ENCODE measurements around the gene CCDC178. TPM values are rescaled to one million over a fixed set of nuclear protein-coding genes. Genes with fewer than 3 reads are reported as not detected.

CCDC178 gene
- total RNA-seq, 1 experiment from 2014 or later: not detected

GRCh38 chr18:33097126-33097525 is 343.4 kb downstream of the CCDC178 start (continued):
- no peak for TF ChIP-seq MAX (IDR thresholded peaks at IDR 0.05)
- TF ChIP-seq SP1 (IDR thresholded peaks at IDR 0.05; ENCODE audit: low read depth): no peak
- no peak for TF ChIP-seq ZFX (IDR thresholded peaks at IDR 0.05)
- TF ChIP-seq ZNF274 (IDR thresholded peaks at IDR 0.05; ENCODE audit: low read depth, low read length): no peak
- TF ChIP-seq TCF7L2 (IDR thresholded peaks at IDR 0.05; ENCODE audit: borderline replicate concordance, extremely low read depth, insufficient read depth, insufficient read length): no peak

GRCh38 chr18:33090461-33090860 is 350.1 kb downstream of the CCDC178 start:
- no peak overlapping the region for H3K27ac ChIP-seq (ENCODE audit: low read depth, low read length)
- no peak for ATAC-seq
- H3K4me3 ChIP-seq (replicated peaks in 1 of 2; ENCODE audit: low read depth in 1 of 2, low read length in 2 of 2): no peak overlapping the region
- no peaks in the 10 kb centered on the region for H3K36me3 ChIP-seq (ENCODE audit: control insufficient read depth in 1 of 2, insufficient read depth in 2 of 2, low read length in 2 of 2)
- H3K9me3 ChIP-seq (ENCODE audit: control insufficient read depth in 1 of 2, insufficient read depth in 1 of 2, low read depth in 1 of 2, low read length in 2 of 2): peaks cover 0 to 10% of the 10 kb centered on the region in 2 experiments; a peak in 1 of 4 replicates
- no peaks in the 10 kb centered on the region for H3K9me2 ChIP-seq (ENCODE audit: insufficient read depth)
- no peak overlapping the region for H3K4me2 ChIP-seq (ENCODE audit: low read length)
- POLR2A ChIA-PET: no interaction called here
- intact Hi-C loops (cut with micrococcal nuclease): no loop called here
- no peak overlapping the region for H3K9ac ChIP-seq (ENCODE audit: low read length)
- BruUV-seq (replicated peaks): no TSS peak
- no peaks in the 10 kb centered on the region for H3K79me2 ChIP-seq (ENCODE audit: insufficient read depth, low read length)
- CTCF ChIA-PET: no interaction called here
- H4K20me1 ChIP-seq (ENCODE audit: insufficient read depth): no peaks in the 10 kb centered on the region
- TF ChIP-seq EZH2phosphoT487 (IDR thresholded peaks at IDR 0.05; ENCODE audit: borderline replicate concordance) (no peak), RAD21 (IDR thresholded peaks at IDR 0.05; ENCODE audit: low read depth) (no peak), SRF (IDR thresholded peaks at IDR 0.05; ENCODE audit: low read depth) (no peak), POLR2AphosphoS5 (IDR thresholded peaks at IDR 0.05; ENCODE audit: low read depth, low read length) (no peak), CTCF (IDR thresholded peaks at IDR 0.05 in 2 of 3, conservative IDR thresholded peaks at IDR 0.05 in 1 of 3; ENCODE audit: borderline replicate concordance in 1 of 3, insufficient read depth in 1 of 3, low read depth in 2 of 3, low read length in 2 of 3) (no peak), SIN3A (IDR thresholded peaks at IDR 0.05; ENCODE audit: low read depth) (no peak), CEBPB (IDR thresholded peaks at IDR 0.05; ENCODE audit: low read depth) (no peak), ELF1 (IDR thresholded peaks at IDR 0.05; ENCODE audit: borderline replicate concordance, low read depth) (no peak), FOSL1 (IDR thresholded peaks at IDR 0.05; ENCODE audit: low read depth) (no peak), SP1 (IDR thresholded peaks at IDR 0.05; ENCODE audit: low read depth) (no peak), TCF7L2 (IDR thresholded peaks at IDR 0.05; ENCODE audit: borderline replicate concordance, extremely low read depth, insufficient read depth, insufficient read length) (no peak), REST (IDR thresholded peaks at IDR 0.05; ENCODE audit: low read depth) (no peak), ZNF274 (IDR thresholded peaks at IDR 0.05; ENCODE audit: low read depth, low read length) (no peak), MAX (IDR thresholded peaks at IDR 0.05) (no peak), POLR2A (IDR thresholded peaks at IDR 0.05; ENCODE audit: borderline replicate concordance, extremely low read depth, insufficient read depth, insufficient read length) (no peak), ATF3 (IDR thresholded peaks at IDR 0.05) (no peak), EZH2 (IDR thresholded peaks at IDR 0.05) (no peak), YY1 (IDR thresholded peaks at IDR 0.05; ENCODE audit: extremely low read depth, insufficient replicate concordance, low read depth, low read length) (no peak), ZFX (IDR thresholded peaks at IDR 0.05) (no peak)
- no peaks in the 10 kb centered on the region for H3K4me1 ChIP-seq (ENCODE audit: control insufficient read depth in 1 of 2, insufficient read depth in 2 of 2, low read length in 2 of 2)
- H3K27me3 ChIP-seq (ENCODE audit: insufficient read depth, low read length): no peaks in the 10 kb centered on the region
- no peak for DNase-seq (ENCODE audit: low read depth, low spot score)
- RAD21 ChIA-PET (ENCODE audit: low non-redundant PET in 1 of 2, low total read pairs in 2 of 2, uncharacterized antibody in 2 of 2, unreplicated experiment in 2 of 2): no interaction called here
- H2AFZ ChIP-seq (ENCODE audit: low read depth, low read length, poor library complexity, severe bottlenecking): no peak overlapping the region

Measured in HCT116 (cell line).